GM19351 (cell line): Measurements from ENCODE around the gene TOMM22.
"Not testable (repeated sequence)": the region's sequence is repeated elsewhere in the genome, so short reads cannot be mapped to it uniquely, and the experiment has no call there.

Source experiments
- ATAC-seq: cut with Tn5 transposase; IDR thresholded peaks from one replicate; pipeline ENCODE4 v1.9.1; 2021; ENCODE audit warnings: mild to moderate bottlenecking, moderate library complexity; ENCODE audit not compliant: unreplicated experiment

The TOMM22 gene

GRCh38 chr22:38681582-38682335 is at the start of gene TOMM22:
TSS of gene TOMM22 (plus strand) at chr22:38681957. CDS start at chr22:38681979, 22 bp downstream.
- ATAC-seq: peak; percentile 96

DNA sequence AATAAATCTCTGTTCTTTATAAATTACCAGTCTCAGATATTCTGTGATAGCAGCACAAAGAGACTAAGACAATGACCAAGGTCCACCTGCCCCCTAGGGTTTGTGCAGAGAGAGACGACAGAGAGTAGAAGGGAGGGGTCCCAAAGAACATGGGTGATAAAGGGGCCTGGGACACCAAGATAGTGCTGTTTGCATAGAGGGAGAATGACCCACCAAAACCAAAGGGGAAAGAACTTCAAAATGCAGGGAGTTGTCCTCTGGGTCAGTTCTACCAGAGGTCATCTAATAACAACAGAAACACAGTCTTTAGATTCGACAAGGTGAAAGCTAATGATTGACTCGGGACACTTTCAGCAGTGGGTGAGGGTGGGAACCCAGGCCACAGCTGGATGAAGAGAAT is 49.2 kb upstream of the TOMM22 start:
- ATAC-seq: no peak

GRCh38 chr22:38638216-38638615 is 43.5 kb upstream of the TOMM22 start:
- ATAC-seq: no peak

DNA sequence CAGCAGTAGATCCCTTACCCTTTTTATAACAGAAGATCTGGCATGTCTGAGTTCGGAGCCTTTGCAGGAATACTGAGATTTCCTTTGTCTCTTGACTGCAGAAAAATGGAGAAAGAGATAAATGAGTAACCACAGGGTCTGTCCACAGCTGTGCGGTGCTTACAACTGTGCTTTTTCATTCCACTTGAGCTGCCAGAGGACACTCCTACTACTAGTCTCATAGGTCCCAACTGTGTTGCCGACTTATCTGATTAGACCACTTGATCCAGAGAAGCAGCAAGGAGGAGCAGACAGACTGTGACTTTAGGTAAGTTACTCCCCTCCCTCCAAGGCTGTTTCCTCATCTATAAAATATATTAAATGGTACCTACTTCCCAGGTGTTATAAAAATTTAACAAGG is 43.0 kb upstream of the TOMM22 start:
- no peak for ATAC-seq

DNA sequence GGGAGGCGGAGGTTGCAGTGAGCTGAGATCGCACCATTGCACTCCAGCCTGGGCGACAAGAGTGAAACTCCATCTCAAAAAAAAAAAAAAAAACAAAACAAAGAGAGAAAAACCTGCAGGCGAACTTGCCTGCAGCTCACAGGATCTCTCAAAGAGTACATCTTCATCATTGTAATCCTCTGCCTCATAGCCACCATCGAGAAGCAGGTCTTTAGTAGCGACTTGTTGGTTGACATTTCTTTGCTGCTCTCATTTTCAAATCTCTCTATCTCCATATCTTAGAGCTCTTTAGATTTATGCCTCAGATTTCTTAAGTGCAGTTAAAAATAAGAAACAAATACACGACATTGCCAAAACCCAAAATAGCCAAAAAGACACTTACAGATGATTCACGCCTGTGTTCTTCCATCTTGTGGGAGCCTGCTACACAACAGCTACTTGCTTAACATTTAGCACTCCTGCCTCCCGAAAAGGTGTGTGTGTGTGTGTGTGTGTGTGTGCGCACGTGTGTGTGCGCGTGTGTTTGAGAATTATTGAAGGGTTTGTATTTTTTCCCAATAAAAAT is 40.2 kb upstream of the TOMM22 start:
- ATAC-seq: no peak

DNA sequence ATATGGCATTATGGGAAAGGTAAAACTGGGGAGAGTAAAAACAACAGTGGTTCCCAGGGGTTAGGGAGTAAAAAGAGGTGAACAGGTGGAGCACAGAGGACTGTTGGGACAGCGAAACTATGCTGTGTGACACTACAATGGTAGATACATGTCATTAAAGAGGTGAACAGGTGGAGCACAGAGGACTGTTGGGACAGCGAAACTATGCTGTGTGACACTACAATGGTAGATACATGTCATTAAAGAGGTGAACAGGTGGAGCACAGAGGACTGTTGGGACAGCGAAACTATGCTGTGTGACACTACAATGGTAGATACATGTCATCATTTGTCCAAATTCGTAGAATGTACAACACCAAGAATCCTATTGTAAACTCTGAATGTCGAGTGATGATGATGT is 37.5 kb upstream of the TOMM22 start:
- ATAC-seq: not testable (repeated sequence)

GRCh38 chr22:38645430-38645829 is 36.3 kb upstream of the TOMM22 start:
- no peak for ATAC-seq

DNA sequence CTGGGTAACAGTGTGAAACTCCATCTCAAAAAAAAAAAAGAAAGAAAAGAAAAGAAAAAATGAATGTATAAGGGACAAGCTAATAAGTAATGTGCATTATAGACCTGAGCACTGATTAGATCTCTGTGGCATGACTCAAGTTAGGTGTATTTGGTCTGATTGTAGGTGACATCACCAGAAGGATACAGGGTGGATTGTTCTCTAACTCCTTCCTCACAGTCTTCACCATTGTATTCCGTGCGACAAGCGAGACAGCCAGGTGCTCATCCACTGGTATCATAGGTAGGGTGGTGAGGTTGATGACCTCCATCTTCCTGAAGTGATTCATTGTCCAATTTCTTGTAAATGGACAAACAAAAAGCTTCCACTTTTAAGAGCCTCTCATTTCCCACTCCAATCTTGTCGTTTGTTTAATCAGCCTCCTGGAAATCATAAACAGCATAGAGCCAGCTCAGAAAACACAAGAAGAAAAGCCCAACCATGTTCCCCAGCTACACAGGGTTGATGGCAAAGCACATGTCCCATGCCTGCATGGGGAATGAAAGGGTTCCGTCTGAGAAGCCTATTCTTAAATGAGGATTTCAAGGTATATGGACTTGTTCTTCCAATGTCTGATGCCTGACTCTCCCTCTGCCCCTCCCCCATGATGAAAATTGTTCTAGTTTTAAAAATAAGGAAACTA is 31.8 kb upstream of the TOMM22 start:
- no peak for ATAC-seq

DNA sequence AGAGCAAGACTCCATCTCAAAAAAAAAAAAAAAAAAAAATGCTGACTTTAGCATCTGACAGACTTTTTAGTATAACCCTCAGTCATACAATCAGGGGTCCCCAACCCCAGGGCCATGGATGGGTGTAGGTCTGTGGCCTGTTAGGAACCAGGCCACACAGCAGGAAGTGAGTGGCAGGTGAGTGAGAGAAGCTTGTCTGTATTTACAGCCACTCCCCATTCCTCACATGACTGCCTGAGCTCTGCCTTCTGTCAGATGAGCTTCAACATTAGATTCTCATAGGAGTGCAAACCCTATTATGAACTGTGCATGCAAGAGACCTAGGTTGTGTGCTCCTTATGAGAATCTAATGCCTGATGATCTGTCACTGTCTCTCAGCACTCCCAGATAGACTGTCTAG is 28.9 kb upstream of the TOMM22 start:
- no peak for ATAC-seq

DNA sequence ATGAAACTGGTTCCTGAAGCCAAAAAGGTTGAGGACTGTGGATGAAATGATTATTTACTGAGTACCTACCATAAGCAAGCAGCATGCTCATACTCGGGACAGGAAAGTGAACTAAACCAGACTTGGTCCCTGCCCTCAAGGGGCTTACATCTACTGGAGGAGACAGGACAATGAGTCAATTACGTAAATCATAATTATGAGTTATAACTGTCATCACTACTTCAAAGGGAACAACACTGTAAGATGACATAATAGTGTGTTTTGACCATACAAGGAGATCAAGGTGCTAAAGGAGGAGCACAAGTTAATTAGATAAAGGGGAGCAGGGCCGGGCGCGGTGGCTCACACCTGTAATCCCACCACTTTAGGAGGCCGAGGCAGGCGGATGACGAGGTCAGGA is 28.0 kb upstream of the TOMM22 start:
- no peak for ATAC-seq

DNA sequence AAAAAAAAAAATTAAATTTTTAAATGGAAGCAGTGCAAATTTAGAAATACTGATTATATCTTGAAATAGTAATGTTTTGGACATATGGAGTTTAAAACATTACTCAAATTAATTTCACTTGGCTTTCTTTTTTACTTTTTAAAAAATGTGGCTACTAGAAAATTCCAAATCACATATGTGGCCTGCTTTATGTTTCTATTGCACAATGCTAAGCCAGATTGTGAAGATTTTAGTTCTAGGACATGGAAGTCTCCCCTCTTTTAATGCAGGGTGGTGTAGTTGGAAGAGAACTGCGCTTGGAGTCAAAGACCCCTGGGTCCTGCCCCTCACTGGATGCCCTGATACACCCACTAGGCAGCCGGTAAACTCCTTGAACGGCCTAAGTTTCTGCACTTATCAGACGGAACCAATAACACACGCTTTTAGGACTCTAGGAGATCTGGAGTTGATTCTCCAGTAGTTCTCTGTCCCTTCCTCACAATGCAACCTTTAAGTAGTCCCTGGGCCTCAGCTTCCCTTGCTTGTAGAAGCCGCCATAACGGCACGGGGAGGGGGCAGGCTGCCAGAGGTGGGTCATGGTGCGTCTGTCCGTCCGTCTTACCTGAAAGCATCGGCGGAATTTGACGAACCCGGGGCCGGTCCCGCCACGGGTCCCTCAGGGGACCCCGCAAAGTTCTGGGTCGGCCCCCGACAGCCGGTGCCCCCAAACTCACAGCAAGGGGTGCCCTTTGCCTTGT is 26.1 kb upstream of the TOMM22 start:
- no peak for ATAC-seq

GRCh38 chr22:38656256-38657044 is 25.3 kb upstream of the TOMM22 start, which contains the start of the genes CBY1 and FAM227A:
TSS of gene CBY1 (plus strand) at chr22:38656638. CDS start at chr22:38668055, 11,417 bp downstream.
TSS of gene FAM227A (minus strand) at chr22:38656392. CDS start at chr22:38650168, 6,224 bp downstream.
- peak; percentile 67 for ATAC-seq

- ATAC-seq: peak; percentile 42
These were observed 24.5 kb upstream of the TOMM22 start for GRCh38 chr22:38657045-38657909.

GRCh38 chr22:38674888-38675287 is 6.9 kb upstream of the TOMM22 start:
- ATAC-seq: no peak

DNA sequence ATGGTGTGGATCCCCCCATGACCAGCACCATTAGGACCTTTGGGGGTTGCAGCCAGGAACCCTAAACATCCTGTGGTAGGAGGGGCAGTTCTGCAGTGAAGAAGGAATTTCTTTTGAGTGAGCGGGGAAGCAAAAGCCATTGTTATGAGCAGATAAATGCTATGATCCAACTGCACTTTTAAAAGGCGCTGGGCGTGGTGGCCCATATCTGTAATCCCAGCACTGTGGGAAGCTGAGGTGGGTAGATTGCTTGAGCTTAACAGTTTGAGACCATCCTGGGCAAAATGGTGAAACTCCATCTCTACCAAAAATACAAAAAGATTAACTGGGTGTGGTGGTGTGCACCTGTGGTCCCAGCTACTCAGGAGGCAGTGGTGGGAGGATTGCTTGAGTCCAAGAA is 5.9 kb upstream of the TOMM22 start:
- ATAC-seq: no peak

DNA sequence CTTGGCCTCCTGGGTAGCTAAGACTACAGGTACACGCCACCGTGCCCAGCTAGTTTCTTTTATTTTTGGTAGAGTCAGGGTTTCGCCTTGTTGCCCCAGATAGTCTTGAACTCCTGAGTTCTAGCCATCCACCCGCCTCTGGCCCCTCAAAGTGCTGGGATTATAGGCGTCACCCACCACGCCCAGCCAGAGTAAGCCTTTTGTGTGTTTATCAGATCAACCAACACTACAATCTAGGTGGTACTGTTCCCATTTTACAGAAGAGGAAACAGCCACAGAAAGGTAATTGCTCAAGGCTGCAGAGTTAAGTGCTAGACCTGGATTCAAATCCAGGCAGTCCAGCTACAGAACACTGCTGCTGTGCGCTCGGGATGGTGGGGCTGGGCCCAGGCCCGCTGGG is 3.1 kb downstream of the TOMM22 start:
- no peak for ATAC-seq

GRCh38 chr22:38685761-38686160 is 4.0 kb downstream of the TOMM22 start:
- no peak for ATAC-seq

- ATAC-seq: no peak
These were observed 7.9 kb downstream of the TOMM22 start for GRCh38 chr22:38689651-38690050.

GRCh38 chr22:38694049-38694448 is 12.3 kb downstream of the TOMM22 start:
- ATAC-seq: no peak

GRCh38 chr22:38694940-38695339 is 13.2 kb downstream of the TOMM22 start:
- no peak for ATAC-seq
